Psoas muscle (tissue), 8 donors: Measurements from ENCODE around the gene B4GALT1. TPM values are rescaled to one million over a fixed set of nuclear protein-coding genes. Genes with fewer than 3 reads are reported as not detected.

Source experiments
- ATAC-seq, 4 donors: fragments of 200-7000 bp; cut with Tn5 transposase; one replicate each; pipeline ENCODE4 v1.9.1; 2020; ENCODE audit warnings: moderate library complexity in 3 of 4, mild to moderate bottlenecking in 2 of 4
- DNase-seq, 2 donors: peaks; one replicate each; pipeline ENCODE4 v3.0.0-alpha.2; 2020
- H3K27ac ChIP-seq: fragments of 200-600 bp; one replicate; pipeline ENCODE4 v1.8.0; 2022
- H3K27me3 ChIP-seq, 3 donors: fragments of 200-600 bp in 1 of 3; one replicate each; pipeline versions ENCODE4 v1.6.1 to v1.8.0; 2013 to 2022; ENCODE audit warnings: low read length in 2 of 3, mild to moderate bottlenecking in 2 of 3, moderate library complexity in 1 of 3; ENCODE audit not compliant: insufficient read depth in 3 of 3
- H3K36me3 ChIP-seq, 2 donors: fragments of 200-600 bp in 1 of 2; one replicate each; pipeline versions ENCODE4 v1.6.1 to v1.8.0; 2013 to 2022; ENCODE audit warnings: low read depth in 1 of 2, mild to moderate bottlenecking in 1 of 2, moderate library complexity in 1 of 2; ENCODE audit not compliant: insufficient read depth in 1 of 2
- H3K4me1 ChIP-seq: fragments of 200-600 bp; one replicate; pipeline ENCODE4 v1.8.0; 2022
- H3K4me3 ChIP-seq: fragments of 200-600 bp; one replicate; pipeline ENCODE4 v1.8.0; 2022; ENCODE audit warnings: mild to moderate bottlenecking
- H3K9me3 ChIP-seq: fragments of 200-600 bp; one replicate; pipeline ENCODE4 v1.8.0; 2022
- WGBS, 3 donors: extraction: QIAGEN DNeasy Blood & Tissue Kit; methylation state at CpG; one replicate each; pipeline versions ENCODE4 v1.1.6 to v1.1.7; 2013; 5-methylcytosine and 5-hydroxymethylcytosine counted together
- intact Hi-C, 2 donors: fragments of 100-400 bp; cut with DNase I; formaldehyde crosslinking; loops; one replicate each; pipeline versions ENCODE4 v1.11.0 to v1.14.2; 2022
- polyA plus RNA-seq, 3 donors: library from polyadenylated mRNA; stranded (reverse); fragments of 200-250 nt; gene quantifications; one replicate each; pipeline ENCODE4 v1.2.3, GENCODE V29; 2013
- total RNA-seq, 4 donors: library from RNA; stranded (reverse); fragmentation: NEBNext Ultra II Directional in 2 of 4; extraction: Animal tissue kit (Norgen Biotek cat#: 25700) in 2 of 4; gene quantifications; one replicate each; pipeline versions ENCODE4 v1.2.1 to v1.2.4, GENCODE V29; 2021 to 2023
- TF ChIP-seq, protein P1 (sequence below): fragments of 200-600 bp; IDR thresholded peaks from one replicate; pipeline ENCODE4 v1.8.0; 2022; ENCODE audit warnings: antibody characterized with exemption
- donor health status: healthy with polysubstance abuse.
- donor health status: DM: no; HTN: no; CAD: no; lungs with moderate emphysema.
- donor health status: Bipolar disorder and iron deficiency.
- donor health status: healthy.
- donor health status: DM: yes; HTN: yes; CAD: no.
- donor health status: DM: no; HTN: no; CAD: no.
- donor health status: DM: no; HTN: no; CAD: no.
- donor health status: DM: yes; HTN: yes; CAD: no.

Gene B4GALT1
- total and polyA plus RNA-seq, 7 donors, result 13.0 to 28.1 (median 22.3) TPM

DNA sequence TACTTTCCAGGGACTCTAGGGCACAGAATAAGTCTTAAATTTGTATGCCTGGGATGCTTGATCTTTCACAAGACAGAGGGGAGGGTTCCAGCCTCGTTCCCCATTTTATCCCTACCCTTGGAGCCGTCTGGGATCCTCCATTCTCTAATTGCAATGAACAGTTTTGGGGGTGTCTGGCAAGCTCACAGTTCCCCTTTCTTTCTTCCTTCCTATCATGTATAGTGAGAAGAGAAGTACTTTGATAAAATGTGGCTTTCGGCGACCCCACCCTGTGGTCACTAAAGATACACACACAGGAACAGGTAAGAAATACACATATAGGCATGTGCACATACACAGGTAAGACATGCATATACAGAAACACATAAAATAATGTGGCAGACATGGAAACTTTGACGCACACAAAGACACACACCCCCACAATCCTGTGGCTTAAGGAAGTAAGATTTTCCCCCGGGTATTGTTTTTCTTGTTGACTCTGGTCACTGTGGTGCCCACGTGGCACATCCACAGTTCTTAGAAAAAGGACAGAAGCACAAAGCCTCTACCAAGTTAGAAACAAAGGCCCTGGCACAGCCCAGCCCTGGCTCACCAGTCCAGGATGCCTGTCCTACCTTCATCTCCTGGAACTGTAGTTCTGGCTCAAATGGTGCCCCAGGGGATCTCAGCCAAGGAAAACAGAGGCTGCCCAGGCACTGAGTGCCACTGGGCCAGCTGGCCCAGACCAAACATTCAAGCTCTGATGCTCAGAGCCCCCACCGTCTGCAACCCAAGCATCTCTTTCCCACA is 84.4 kb downstream of the B4GALT1 start:
- DNase-seq (peak in 1 of 2 donors; percentile 34), ATAC-seq (peak in 2 of 4 donors; percentile 21 to 27)
- intact Hi-C loops, result loop anchor here (5.0 kb wide), 2 partner anchors 45 to 85 kb away; partner anchors contain the start of gene B4GALT1 (in 1 of the 2)
- H3K4me3 ChIP-seq, result no peak overlapping the region
- WGBS, 3 donors, result 46 to 56% (median 49%) methylated on average over 8 of the region's 8 CpGs
- no peak overlapping the region for H3K27ac ChIP-seq
- TF ChIP-seq, protein P1, sequence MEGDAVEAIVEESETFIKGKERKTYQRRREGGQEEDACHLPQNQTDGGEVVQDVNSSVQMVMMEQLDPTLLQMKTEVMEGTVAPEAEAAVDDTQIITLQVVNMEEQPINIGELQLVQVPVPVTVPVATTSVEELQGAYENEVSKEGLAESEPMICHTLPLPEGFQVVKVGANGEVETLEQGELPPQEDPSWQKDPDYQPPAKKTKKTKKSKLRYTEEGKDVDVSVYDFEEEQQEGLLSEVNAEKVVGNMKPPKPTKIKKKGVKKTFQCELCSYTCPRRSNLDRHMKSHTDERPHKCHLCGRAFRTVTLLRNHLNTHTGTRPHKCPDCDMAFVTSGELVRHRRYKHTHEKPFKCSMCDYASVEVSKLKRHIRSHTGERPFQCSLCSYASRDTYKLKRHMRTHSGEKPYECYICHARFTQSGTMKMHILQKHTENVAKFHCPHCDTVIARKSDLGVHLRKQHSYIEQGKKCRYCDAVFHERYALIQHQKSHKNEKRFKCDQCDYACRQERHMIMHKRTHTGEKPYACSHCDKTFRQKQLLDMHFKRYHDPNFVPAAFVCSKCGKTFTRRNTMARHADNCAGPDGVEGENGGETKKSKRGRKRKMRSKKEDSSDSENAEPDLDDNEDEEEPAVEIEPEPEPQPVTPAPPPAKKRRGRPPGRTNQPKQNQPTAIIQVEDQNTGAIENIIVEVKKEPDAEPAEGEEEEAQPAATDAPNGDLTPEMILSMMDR, result no peak
- H3K4me1 ChIP-seq, result peaks cover 8% of the 10 kb centered on the region
- H3K9me3 ChIP-seq, result no peaks in the 10 kb centered on the region
- no peaks in the 10 kb centered on the region for H3K36me3 ChIP-seq
- no peaks in the 10 kb centered on the region for H3K27me3 ChIP-seq

DNA sequence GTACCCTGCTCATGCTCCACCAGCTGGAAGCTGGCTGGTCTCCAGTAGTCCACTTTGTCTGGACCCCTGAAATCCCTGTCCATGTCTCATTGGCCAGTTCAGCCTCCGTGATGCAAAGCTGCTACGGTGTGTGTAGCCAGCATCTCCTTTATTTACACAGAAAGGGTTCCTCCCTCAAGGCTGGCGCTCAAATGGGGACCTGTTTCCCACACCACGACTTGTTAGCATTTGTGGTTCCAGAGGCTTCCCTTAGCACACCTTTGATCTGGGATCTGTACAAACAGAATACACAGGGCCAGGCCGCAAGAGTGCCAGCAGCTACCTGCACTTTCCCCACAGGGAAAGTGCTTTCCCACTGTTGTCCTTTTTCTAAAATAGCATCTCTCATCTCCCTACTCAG is 85.0 kb downstream of the B4GALT1 start:
- no peaks in the 10 kb centered on the region for H3K36me3 ChIP-seq
- H3K4me1 ChIP-seq, result peaks cover 8% of the 10 kb centered on the region
- 68 to 83% (median 78%) methylated on average over 5 of the region's 5 CpGs for WGBS, 3 donors
- ATAC-seq, result no peak
- no peak overlapping the region for H3K4me3 ChIP-seq
- H3K9me3 ChIP-seq, result no peaks in the 10 kb centered on the region
- no peak overlapping the region for H3K27ac ChIP-seq
- intact Hi-C loops, result loop anchor here (5.0 kb wide), 2 partner anchors 45 to 85 kb away; partner anchors contain the start of gene B4GALT1 (in 1 of the 2)
- H3K27me3 ChIP-seq, result no peaks in the 10 kb centered on the region
- TF ChIP-seq, protein P1, result no peak
- no peak for DNase-seq

DNA sequence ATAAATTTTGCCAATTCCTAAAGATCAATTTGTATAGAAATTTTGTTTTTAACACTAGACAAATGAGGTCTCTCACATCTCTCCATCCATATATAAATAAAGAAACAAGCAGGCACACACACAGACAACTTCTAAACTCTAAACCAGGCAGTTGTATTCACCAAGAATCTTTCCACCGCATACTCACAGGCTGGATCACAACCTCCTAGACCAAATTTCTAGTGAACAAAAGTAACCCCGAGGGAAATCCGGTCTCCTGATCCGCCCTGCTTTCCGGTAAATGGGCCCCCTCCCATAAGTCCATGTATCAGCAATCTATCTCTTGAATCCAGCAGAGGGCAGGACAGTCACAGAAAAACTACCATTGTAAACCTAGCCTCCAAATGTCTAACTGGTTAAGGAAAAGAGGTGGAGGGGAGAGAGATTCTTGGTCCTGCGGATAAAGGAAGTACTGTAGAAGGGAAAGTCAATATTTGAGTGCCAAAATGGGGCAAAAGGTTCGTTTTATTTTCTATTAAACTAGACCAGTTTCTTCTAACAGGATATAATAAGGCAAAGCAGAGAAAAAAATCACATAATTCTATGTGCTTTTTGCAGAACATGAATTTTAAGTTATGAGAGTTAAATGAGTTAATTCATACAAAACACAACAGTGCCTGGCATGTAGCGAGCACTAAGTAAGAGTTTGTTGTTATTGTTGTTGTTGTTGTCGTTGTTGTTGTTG is 85.8 kb downstream of the B4GALT1 start:
- Histone ChIP-seq H3K4me1 (peaks cover 8% of the 10 kb centered on the region), H3K36me3 (no peaks in the 10 kb centered on the region), H3K4me3 (peak overlapping the region; percentile 33), H3K9me3 (no peaks in the 10 kb centered on the region), H3K27ac (peak overlapping the region; percentile 64), H3K27me3 (no peaks in the 10 kb centered on the region)
- intact Hi-C loops, result loop anchor here (1.0 to 5.0 kb wide), 6 partner anchors 46 to 146 kb away; partner anchors contain the start of gene B4GALT1 (in 1 of the 2)
- ATAC-seq, result peak; percentile 59 to 72 (median 66)
- 15 to 16% (median 16%) methylated on average over 9 of the region's 9 CpGs for WGBS, 3 donors
- DNase-seq, result peak in 1 of 2 donors; percentile 31
- TF ChIP-seq, protein P1, result peak; percentile 82

DNA sequence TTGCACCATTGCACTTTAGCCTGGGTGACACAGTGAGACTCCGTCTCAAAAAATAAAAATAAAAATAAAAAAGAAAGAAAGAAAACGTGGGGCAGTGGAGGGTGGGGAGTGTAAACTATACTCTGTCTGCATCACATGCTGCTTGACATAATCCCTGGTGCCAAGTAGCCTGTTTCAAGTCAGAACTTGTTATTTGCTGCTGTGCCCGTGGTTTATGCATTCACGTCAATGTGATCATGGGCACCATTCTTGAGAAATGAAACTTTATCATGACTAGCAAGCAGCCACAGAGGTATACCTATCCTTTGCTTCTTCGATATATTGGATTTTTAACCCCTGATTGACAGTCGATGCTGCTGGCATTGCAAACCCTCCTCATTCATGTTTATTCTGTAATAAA is 86.6 kb downstream of the B4GALT1 start:
- H3K9me3 ChIP-seq, result no peaks in the 10 kb centered on the region
- no peak overlapping the region for H3K4me3 ChIP-seq
- WGBS, 3 donors, result 62 to 65% (median 62%) methylated on average over 6 of the region's 6 CpGs
- H3K27me3 ChIP-seq, result no peaks in the 10 kb centered on the region
- TF ChIP-seq, protein P1, result no peak
- peak overlapping the region; percentile 64 for H3K27ac ChIP-seq
- H3K36me3 ChIP-seq, result no peaks in the 10 kb centered on the region
- DNase-seq (no peak), ATAC-seq (no peak)
- H3K4me1 ChIP-seq, result peaks cover 13% of the 10 kb centered on the region
- intact Hi-C loops, result loop anchor here (2.0 to 5.0 kb wide), 4 partner anchors 47 to 146 kb away; partner anchors contain the start of gene B4GALT1 (in 1 of the 2)
